OCI-LY7 (cell line): ENCODE measurements around the gene PRADC1. TPM values are rescaled to one million over a fixed set of nuclear protein-coding genes. Genes with fewer than 3 reads are reported as not detected.

Source experiments
- BruUV-seq: library from RNA; stranded (reverse); fragments of 400-500 nt; replicated peaks from 2 replicates; lab custom pipeline; 2021; lab: Mats Ljungman, UMichigan
- CTCF ChIA-PET: fragments of 300-600 bp; sonication (Branson Sonifier 250); formaldehyde crosslinking; loops from one replicate; lab custom pipeline; 2022; ENCODE audit warnings: antibody characterized with exemption; ENCODE audit not compliant: unreplicated experiment; lab: Charles Lee
- POLR2A ChIA-PET: fragments of 300-600 bp; sonication (Branson Sonifier 250); formaldehyde crosslinking; loops from one replicate; lab custom pipeline; 2022; ENCODE audit warnings: antibody characterized with exemption; lab: Charles Lee
- DNase-seq: peaks from one replicate; pipeline ENCODE4 v3.0.0-alpha.2; 2015; ENCODE audit warnings: low spot score
- H2AFZ ChIP-seq: fragments of 200-600 bp; sonication (generic), shearing (Covaris generic); 2 replicates; pipeline ENCODE4 v1.6.1; 2014; ENCODE audit warnings: mild to moderate bottlenecking, antibody characterized with exemption, low read length, moderate library complexity
- H3K27ac ChIP-seq: fragments of 200-600 bp; sonication (generic); 2 replicates; pipeline ENCODE4 v1.5.1; 2014; ENCODE audit warnings: mixed run types, low read depth, mild to moderate bottlenecking, moderate library complexity, low read length, inconsistent platforms; ENCODE audit not compliant: poor library complexity, severe bottlenecking
- H3K36me3 ChIP-seq: fragments of 200-600 bp; sonication (generic); 2 replicates; pipeline ENCODE4 v1.6.1; 2014; ENCODE audit warnings: mild to moderate bottlenecking, antibody characterized with exemption, low read length, moderate library complexity, mixed read lengths; ENCODE audit not compliant: insufficient read depth
- H3K4me1 ChIP-seq: fragments of 200-600 bp; sonication (generic); 2 replicates; pipeline ENCODE4 v1.5.1; 2014; ENCODE audit warnings: mild to moderate bottlenecking, low read length; ENCODE audit not compliant: insufficient read depth, poor library complexity, severe bottlenecking
- H3K4me2 ChIP-seq: fragments of 200-600 bp; sonication (generic); 2 replicates; pipeline ENCODE4 v1.6.1; 2014; ENCODE audit warnings: mild to moderate bottlenecking, low read length
- H3K4me3 ChIP-seq: fragments of 200-600 bp; sonication (generic); 2 replicates; pipeline ENCODE4 v1.5.1; 2014; ENCODE audit warnings: mild to moderate bottlenecking, low read depth, low read length; ENCODE audit not compliant: poor library complexity, severe bottlenecking
- H3K79me2 ChIP-seq: fragments of 200-600 bp; sonication (generic); 2 replicates; pipeline ENCODE4 v1.6.1; 2016; ENCODE audit warnings: low read depth, mild to moderate bottlenecking, low read length, moderate library complexity, mixed read lengths; ENCODE audit not compliant: insufficient read depth
- H3K9me2 ChIP-seq: fragments of 200-600 bp; sonication (generic); 2 replicates; pipeline ENCODE4 v1.6.1; 2016; ENCODE audit warnings: mild to moderate bottlenecking, low read length, mixed read lengths; ENCODE audit not compliant: insufficient read depth
- H3K9me3 ChIP-seq: fragments of 200-600 bp; sonication (generic); 2 replicates; pipeline ENCODE4 v1.6.1; 2014; ENCODE audit warnings: mild to moderate bottlenecking, mixed run types, low read length, mixed read lengths
- H4K20me1 ChIP-seq: fragments of 200-600 bp; sonication (generic); 2 replicates; pipeline ENCODE4 v1.6.1; 2014; ENCODE audit warnings: mild to moderate bottlenecking, antibody characterized with exemption, low read length, moderate library complexity, mixed read lengths; ENCODE audit not compliant: insufficient read depth
- EZH2phosphoT487 ChIP-seq: fragments of 200-600 bp; sonication (generic); IDR thresholded peaks from 2 replicates; pipeline ENCODE4 v1.6.1; 2018; ENCODE audit warnings: low read depth, borderline replicate concordance, mild to moderate bottlenecking, mixed run types, antibody characterized with exemption, low read length, moderate library complexity, mixed read lengths
- intact Hi-C: fragments of 100-400 bp; cut with micrococcal nuclease; formaldehyde crosslinking; loops from one replicate; pipeline ENCODE4 v1.10.0; 2022; ENCODE audit not compliant: unreplicated experiment
- total RNA-seq, 2 experiments: library from RNA; depleted of rRNA in 1 of 2; stranded (reverse); fragments of >200 nt in 1 of 2; shearing (Covaris generic) in 1 of 2; gene quantifications; 2 replicates each; pipeline ENCODE4 v1.2.3, GENCODE V29; 2014 to 2022
- TF ChIP-seq, protein P1 (sequence below): fragments of 200-600 bp; sonication (generic); conservative IDR thresholded peaks from 2 replicates; pipeline ENCODE4 v1.5.1; 2014; ENCODE audit warnings: mild to moderate bottlenecking, antibody characterized with exemption, low read length, moderate library complexity, mixed read lengths

PRADC1 gene
- total RNA-seq, 2 experiments from 2014 or later = 23.0 to 25.9 TPM

DNA sequence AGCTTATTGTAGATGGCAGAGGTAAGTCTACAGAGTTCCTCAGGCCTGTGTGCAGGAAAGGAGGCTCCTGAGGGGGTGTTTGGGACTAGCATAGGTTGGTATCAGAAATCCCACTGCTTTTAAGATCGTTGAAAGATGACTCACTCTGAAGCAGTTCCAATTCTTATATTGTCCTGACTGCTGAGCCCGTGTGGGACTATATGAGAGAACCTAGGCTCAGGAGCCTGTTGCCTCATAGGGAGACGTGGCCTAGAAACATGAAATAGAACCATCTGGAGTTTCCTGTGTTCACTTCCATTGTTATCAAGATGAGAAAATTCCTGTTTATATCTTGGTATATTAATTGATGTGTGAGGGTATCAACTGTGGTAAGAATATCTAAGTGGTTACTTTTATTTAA lies 6.7 kb upstream of the PRADC1 start:
- ChIA-PET CTCF (no interaction called here), POLR2A (interaction anchor here (1.7 kb wide), 1 partner anchor 11 kb away, joined by 7 read pairs; no protein-coding TSS in a partner anchor)
- Histone ChIP-seq H3K9me3 (no peaks in the 10 kb centered on the region), H4K20me1 (peaks cover 46% of the 10 kb centered on the region), H3K4me2 (no peak overlapping the region), H3K36me3 (peaks cover 93% of the 10 kb centered on the region), H3K79me2 (peaks cover 83% of the 10 kb centered on the region), H3K4me1 (peaks cover 24% of the 10 kb centered on the region), H3K9me2 (no peaks in the 10 kb centered on the region), H2AFZ (no peak overlapping the region), H3K4me3 (no peak overlapping the region), H3K27ac (no peak overlapping the region)
- intact Hi-C loops = no loop called here
- no peak for TF ChIP-seq EZH2phosphoT487
- TF ChIP-seq, protein P1, sequence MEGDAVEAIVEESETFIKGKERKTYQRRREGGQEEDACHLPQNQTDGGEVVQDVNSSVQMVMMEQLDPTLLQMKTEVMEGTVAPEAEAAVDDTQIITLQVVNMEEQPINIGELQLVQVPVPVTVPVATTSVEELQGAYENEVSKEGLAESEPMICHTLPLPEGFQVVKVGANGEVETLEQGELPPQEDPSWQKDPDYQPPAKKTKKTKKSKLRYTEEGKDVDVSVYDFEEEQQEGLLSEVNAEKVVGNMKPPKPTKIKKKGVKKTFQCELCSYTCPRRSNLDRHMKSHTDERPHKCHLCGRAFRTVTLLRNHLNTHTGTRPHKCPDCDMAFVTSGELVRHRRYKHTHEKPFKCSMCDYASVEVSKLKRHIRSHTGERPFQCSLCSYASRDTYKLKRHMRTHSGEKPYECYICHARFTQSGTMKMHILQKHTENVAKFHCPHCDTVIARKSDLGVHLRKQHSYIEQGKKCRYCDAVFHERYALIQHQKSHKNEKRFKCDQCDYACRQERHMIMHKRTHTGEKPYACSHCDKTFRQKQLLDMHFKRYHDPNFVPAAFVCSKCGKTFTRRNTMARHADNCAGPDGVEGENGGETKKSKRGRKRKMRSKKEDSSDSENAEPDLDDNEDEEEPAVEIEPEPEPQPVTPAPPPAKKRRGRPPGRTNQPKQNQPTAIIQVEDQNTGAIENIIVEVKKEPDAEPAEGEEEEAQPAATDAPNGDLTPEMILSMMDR = no peak
- BruUV-seq = no TSS peak
- no peak for DNase-seq

DNA sequence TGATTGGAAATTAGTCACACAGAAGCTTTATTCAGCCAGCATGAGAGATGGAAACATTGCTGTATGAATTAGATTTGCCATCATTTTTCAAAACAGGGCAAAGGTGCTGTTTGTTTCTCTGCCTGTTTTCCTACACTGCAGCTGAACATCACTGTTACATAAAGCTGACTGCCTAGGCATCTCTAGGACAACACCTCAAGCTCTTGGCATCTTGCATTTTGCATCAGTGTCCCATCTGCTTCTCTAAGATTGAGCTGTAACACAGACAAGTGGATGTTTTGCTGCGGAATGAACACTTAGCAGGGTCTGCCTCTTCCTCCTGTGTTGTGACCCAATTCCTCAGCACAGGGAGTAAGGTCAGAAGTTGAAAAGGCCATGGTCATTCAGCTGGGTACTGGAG lies 5.9 kb upstream of the PRADC1 start:
- no peak overlapping the region for H3K27ac ChIP-seq
- BruUV-seq = no TSS peak
- POLR2A ChIA-PET = interaction anchor here (0.6 to 1.7 kb wide), 4 partner anchors 8 to 1660 kb away, joined by 3 to 11 read pairs (median 6); no protein-coding TSS in a partner anchor
- peaks cover 47% of the 10 kb centered on the region for H4K20me1 ChIP-seq
- H3K4me3 ChIP-seq = no peak overlapping the region
- H3K4me1 ChIP-seq = peaks cover 24% of the 10 kb centered on the region
- no peaks in the 10 kb centered on the region for H3K9me3 ChIP-seq
- H3K36me3 ChIP-seq = peaks cover 87% of the 10 kb centered on the region
- CTCF ChIA-PET = no interaction called here
- TF ChIP-seq, protein P1 = no peak
- no peak for TF ChIP-seq EZH2phosphoT487
- no peaks in the 10 kb centered on the region for H3K9me2 ChIP-seq
- peak overlapping the region; percentile 32; the same call in 1 of the 2 replicates for H3K4me2 ChIP-seq
- DNase-seq = no peak
- intact Hi-C loops = no loop called here
- H3K79me2 ChIP-seq = peaks cover 90% of the 10 kb centered on the region
- no peak overlapping the region for H2AFZ ChIP-seq

DNA sequence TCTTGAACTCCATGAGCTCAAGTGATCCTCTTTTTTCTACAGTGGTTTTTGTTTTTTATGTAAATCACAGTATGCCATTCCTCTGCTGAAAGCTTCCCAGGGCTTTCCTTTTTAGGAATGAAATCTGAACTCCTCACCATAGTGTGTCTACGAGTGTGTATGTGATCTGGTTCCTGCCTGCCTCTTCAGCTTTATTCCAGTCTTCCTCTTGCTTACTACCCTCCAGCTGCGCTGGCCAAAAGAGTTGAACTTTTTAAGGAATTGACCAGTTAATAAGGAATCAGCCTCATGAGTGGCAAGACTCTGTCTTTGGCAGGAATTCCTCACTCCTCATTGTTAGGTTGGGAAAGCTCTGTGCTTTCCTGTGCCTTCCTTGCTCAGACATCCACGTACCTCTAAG lies 5.1 kb upstream of the PRADC1 start:
- CTCF ChIA-PET = interaction anchor here (0.9 kb wide), 1 partner anchor 15 kb away, joined by 3 read pairs; no protein-coding TSS in a partner anchor
- intact Hi-C loops = no loop called here

More for the DNA sequence above, 5.1 kb upstream of the PRADC1 start:
- Histone ChIP-seq H3K4me2 (peak overlapping the region; percentile 32), H2AFZ (no peak overlapping the region), H3K4me1 (peaks cover 24% of the 10 kb centered on the region), H4K20me1 (peaks cover 47% of the 10 kb centered on the region), H3K27ac (no peak overlapping the region), H3K79me2 (peaks cover 83% of the 10 kb centered on the region), H3K4me3 (no peak overlapping the region), H3K36me3 (peaks cover 79% of the 10 kb centered on the region), H3K9me2 (no peaks in the 10 kb centered on the region), H3K9me3 (no peaks in the 10 kb centered on the region)
- TF ChIP-seq EZH2phosphoT487 = no peak
- TF ChIP-seq, protein P1 = no peak
- POLR2A ChIA-PET = interaction anchor here (0.9 to 1.7 kb wide), 6 partner anchors 9 to 593 kb away, joined by 3 to 11 read pairs (median 4); no protein-coding TSS in a partner anchor
- no peak for DNase-seq
- no TSS peak for BruUV-seq
